Fibroblast of mammary gland (primary cell): ENCODE data around the gene LDAF1.

Source experiments
- DNase-seq: peaks from one replicate; pipeline ENCODE4 v3.0.0-alpha.2; 2010; ENCODE audit warnings: low read depth
- H3K4me3 ChIP-seq: 2 replicates; pipeline ENCODE4 v1.5.1; 2011; ENCODE audit warnings: low read depth, mild to moderate bottlenecking, low read length, moderate library complexity; ENCODE audit not compliant: control insufficient read depth
- TF ChIP-seq, protein P1 (sequence below): conservative IDR thresholded peaks from 2 replicates; pipeline ENCODE4 v1.5.1; 2011; ENCODE audit warnings: low read depth, low read length, inconsistent platforms; ENCODE audit not compliant: control insufficient read depth, insufficient read depth

LDAF1 gene

DNA sequence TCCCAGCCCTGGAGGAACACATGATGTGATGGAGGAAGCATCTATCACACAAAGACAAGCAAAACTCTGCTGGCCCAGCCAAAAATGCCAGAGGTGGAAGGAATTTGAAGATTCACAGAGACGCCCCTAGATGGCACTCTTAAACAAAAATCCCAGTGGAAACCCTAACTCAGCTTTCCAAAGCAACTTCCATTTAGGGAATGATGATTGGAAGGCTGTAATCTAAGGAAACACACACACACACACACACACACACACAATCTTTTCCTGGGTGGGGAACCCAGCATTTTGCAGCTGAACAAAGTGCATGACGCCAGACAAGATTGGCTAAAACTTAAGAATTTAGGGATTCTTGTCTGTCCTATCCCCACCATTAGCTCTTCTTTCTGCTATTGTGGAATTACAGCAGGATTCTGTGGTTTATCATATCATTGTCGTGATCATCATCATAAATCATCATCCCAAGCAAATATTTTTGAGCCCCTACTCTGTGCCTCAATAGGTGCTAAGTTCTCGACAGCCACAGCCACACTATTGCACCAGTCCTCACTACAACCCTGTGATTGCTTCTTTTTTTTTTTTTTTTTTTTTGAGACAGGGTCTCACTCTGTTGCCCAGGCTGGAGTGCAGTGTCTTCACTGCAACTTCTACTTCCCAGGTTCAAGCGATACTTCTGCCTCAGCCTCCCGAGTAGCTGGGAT lies 1.6 kb upstream of the LDAF1 start:
- peak; percentile 86 for DNase-seq
- TF ChIP-seq, protein P1, sequence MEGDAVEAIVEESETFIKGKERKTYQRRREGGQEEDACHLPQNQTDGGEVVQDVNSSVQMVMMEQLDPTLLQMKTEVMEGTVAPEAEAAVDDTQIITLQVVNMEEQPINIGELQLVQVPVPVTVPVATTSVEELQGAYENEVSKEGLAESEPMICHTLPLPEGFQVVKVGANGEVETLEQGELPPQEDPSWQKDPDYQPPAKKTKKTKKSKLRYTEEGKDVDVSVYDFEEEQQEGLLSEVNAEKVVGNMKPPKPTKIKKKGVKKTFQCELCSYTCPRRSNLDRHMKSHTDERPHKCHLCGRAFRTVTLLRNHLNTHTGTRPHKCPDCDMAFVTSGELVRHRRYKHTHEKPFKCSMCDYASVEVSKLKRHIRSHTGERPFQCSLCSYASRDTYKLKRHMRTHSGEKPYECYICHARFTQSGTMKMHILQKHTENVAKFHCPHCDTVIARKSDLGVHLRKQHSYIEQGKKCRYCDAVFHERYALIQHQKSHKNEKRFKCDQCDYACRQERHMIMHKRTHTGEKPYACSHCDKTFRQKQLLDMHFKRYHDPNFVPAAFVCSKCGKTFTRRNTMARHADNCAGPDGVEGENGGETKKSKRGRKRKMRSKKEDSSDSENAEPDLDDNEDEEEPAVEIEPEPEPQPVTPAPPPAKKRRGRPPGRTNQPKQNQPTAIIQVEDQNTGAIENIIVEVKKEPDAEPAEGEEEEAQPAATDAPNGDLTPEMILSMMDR: peak; percentile 78
- H3K4me3 ChIP-seq: no peak overlapping the region

DNA sequence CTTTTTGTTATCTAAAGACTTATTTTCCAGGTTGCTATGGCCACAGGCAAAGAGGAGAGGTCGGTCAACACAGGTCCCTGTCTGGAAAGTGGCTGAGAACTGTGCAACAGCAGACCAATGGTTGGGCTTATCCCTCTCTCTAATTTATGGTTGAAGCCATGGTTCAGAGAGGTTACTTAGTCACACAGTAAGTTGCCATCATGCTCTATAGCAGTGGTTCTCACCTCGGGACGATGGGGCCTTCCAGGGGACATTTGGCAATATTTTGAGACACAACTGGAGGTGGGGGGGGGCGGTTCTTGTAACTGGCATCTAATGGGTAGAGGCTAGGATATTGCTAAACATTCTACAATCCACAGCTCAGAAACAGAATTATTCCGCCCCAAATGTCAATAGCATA lies 842 bp upstream of the LDAF1 start:
- DNase-seq: no peak
- TF ChIP-seq, protein P1: no peak
- no peak overlapping the region for H3K4me3 ChIP-seq

DNA sequence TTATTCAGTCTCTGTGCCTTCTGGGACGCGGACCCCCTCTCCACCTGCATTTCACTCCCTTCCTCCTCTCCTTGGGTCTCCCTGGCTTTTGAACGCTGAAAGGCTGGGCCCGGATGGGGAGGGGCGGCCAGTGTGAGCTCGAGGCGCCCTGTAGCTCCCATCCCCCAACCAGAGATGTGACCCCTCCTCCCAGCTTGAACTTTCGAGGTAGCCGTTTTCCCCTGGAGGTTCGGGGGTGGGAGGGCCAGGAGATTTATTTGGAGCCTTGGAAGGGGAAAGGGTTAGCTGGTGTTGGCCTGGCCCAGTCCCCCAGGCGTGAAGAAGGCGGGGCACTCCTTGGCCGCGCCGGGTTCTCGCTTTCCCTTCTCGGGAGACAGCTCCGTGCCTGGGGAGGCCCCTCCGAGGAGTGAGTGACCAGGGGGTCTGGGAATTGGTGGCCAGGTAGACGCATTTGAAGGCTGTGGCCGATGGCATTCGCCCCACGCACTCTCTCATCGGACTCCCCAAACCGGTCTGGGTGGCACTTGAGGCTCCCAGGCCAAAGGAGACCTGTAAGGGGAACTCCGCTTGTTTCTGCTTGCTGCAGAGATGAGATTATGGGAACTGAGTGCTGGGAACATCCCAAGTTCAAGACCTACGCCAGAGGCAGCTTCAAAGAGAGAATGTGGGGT lies 942 bp downstream of the LDAF1 start:
- TF ChIP-seq, protein P1: no peak
- H3K4me3 ChIP-seq: peak overlapping the region; percentile 77
- no peak for DNase-seq

DNA sequence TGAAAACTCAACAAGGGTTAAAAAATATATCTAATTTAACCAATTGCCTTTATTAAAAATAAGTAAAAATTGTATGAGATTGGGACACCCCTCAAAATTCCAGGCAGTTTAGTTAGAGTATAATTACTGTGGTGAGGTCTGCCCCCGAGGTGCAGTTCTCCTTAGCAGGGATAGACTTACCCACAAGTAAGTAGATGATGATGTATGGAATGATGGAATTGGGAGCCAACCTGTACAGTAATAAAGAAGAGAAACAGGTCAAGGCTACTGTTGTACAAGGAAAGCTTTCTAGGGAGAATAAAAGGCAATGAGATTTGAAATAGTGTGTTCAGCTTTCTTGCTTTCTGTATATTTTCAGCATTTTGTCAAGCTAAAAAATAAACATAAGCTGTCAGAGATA lies 1.8 kb downstream of the LDAF1 start:
- no peak overlapping the region for H3K4me3 ChIP-seq
- TF ChIP-seq, protein P1: no peak
- DNase-seq: no peak

DNA sequence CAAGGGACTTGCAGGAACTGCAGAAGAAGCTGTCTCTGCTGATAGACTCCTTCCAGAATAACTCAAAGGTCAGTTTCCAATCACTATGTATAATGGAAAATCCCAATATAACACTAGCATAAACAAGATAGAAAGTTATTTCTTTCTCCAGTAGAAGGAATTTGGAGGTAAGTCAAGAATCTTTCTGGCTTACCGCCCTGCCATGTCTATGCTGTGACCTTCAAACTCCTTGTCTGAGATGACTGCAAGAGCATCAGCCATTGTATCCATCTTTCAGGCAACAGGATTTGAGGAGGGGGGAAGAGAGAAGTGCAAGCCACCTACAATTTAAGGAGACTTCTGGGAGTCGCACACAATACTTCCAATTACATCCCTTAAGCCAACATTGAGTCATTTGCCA lies 2.7 kb downstream of the LDAF1 start:
- TF ChIP-seq, protein P1: no peak
- H3K4me3 ChIP-seq: no peak overlapping the region

DNA sequence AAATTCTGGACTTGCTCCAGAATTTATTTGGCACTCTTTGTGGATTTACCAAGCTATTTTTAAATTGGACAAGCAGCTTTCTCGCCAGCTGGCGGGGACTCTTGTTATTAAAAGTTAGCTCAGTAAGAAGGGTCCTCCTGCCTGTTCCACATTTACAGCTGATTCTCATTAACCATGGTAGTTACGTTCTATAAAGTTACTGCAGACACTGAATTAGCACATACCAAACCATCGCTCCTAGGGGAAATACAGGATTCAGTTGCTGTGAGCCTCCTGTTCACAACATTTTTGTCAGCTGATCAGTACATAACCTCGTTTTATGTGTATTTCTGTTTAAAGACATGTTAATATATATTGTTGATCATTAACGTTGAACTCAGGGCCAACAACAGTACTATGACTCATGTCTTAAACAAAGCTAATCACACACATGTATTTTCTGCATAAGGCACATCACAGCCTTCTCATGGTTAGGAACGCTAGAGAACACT lies 4.2 kb downstream of the LDAF1 start:
- DNase-seq: peak; percentile 49
- H3K4me3 ChIP-seq: no peak overlapping the region
- TF ChIP-seq, protein P1: no peak

More for the DNA sequence above, 2.7 kb downstream of the LDAF1 start:
- DNase-seq: no peak
